Kidney epithelial cell (primary cell): ENCODE data around the gene VPS4B. TPM values are rescaled to one million over a fixed set of nuclear protein-coding genes. Genes with fewer than 3 reads are reported as not detected.
A peak's percentile ranks its signal among the peaks of the same experiment; 100 is the strongest.

Source experiments
- DNase-seq: peaks from one replicate; pipeline ENCODE4 v3.0.0-alpha.2; 2010; ENCODE audit warnings: low read depth
- H3K27me3 ChIP-seq: 2 replicates; pipeline ENCODE4 v1.6.0; 2011; ENCODE audit warnings: low read length; ENCODE audit not compliant: control insufficient read depth, insufficient read depth
- H3K36me3 ChIP-seq: 2 replicates; pipeline ENCODE4 v1.5.1; 2011; ENCODE audit warnings: low read length; ENCODE audit not compliant: control insufficient read depth, insufficient read depth
- H3K4me3 ChIP-seq: 2 replicates; pipeline ENCODE4 v1.5.1; 2011; ENCODE audit warnings: low read depth, mild to moderate bottlenecking, control low read depth, low read length
- total RNA-seq: library from RNA; depleted of rRNA; stranded (reverse); fragments of >200 nt; gene quantifications from 2 replicates; pipeline ENCODE4 v1.2.3, GENCODE V29; 2015
- TF ChIP-seq, protein P1 (sequence below): IDR thresholded peaks from 2 replicates; pipeline ENCODE4 v1.5.1; 2011; ENCODE audit warnings: mild to moderate bottlenecking, moderate library complexity, low read length, control low read depth, inconsistent platforms; ENCODE audit not compliant: insufficient read depth, poor library complexity, severe bottlenecking

Gene VPS4B
- total RNA-seq, 1 donor from 2014 or later: 63.8 TPM

DNA sequence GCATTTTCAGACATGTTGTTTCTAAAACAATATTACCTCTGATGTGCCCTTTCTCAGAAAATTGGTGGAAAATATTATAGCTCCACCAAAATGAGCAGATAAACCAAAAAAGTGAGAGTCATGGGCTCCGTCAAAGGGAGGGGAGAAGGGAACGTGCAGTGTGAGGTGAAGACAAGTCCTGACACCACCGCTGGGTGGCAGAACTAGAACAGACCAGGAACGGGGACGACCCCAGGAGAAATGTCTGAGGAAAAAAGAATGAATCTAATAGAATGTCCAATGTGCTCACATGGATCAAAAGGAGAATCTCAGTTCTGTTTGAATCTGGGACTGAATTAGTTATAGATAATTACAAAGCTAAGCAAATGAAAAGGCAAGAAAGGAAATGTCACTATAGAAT lies 80.1 kb downstream of the VPS4B start:
- DNase-seq: no peak
- Histone ChIP-seq H3K27me3 (no peaks in the 10 kb centered on the region), H3K4me3 (no peak overlapping the region), H3K36me3 (peaks cover 7% of the 10 kb centered on the region)
- TF ChIP-seq, protein P1, sequence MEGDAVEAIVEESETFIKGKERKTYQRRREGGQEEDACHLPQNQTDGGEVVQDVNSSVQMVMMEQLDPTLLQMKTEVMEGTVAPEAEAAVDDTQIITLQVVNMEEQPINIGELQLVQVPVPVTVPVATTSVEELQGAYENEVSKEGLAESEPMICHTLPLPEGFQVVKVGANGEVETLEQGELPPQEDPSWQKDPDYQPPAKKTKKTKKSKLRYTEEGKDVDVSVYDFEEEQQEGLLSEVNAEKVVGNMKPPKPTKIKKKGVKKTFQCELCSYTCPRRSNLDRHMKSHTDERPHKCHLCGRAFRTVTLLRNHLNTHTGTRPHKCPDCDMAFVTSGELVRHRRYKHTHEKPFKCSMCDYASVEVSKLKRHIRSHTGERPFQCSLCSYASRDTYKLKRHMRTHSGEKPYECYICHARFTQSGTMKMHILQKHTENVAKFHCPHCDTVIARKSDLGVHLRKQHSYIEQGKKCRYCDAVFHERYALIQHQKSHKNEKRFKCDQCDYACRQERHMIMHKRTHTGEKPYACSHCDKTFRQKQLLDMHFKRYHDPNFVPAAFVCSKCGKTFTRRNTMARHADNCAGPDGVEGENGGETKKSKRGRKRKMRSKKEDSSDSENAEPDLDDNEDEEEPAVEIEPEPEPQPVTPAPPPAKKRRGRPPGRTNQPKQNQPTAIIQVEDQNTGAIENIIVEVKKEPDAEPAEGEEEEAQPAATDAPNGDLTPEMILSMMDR: peak; percentile 63

DNA sequence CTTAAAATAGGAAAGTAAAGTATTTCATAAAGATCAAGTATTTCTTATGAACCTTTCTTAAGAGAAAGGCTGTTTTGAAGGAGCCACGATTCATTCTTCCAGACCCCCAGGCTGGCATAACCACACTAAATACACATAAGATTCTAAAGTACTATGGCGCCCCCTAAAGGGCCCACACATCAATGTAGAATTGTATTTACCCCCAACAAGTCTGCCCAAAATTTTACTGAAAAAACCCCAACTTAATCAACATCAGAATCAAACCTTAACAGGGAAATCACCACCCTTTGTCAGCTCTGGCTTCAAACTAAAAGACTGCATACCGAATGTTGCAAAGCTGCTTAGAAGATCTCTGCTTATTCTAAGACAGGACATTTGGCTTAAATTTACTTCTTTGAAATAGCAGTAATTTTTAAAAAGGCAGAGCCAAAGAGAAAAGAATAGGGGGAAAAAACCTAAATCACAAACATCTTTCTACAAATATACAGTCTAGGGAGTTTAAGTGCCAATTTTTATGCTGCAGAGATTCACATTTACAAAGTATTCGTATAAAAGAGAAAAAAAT lies 82.3 kb downstream of the VPS4B start:
- Histone ChIP-seq H3K36me3 (peaks cover 6% of the 10 kb centered on the region), H3K27me3 (no peaks in the 10 kb centered on the region), H3K4me3 (no peak overlapping the region)
- TF ChIP-seq, protein P1: peak; percentile 53
- no peak for DNase-seq

Other genes starting within 250 kb of the VPS4B start
- gene BCL2, start 102.7 kb downstream of the VPS4B start, total RNA-seq: 5.2 and 8.4 TPM in 2 replicates
- gene KDSR, start 55.3 kb downstream of the VPS4B start, total RNA-seq: 32.1 and 36.3 TPM in 2 replicates
- 1.0 and 2.3 TPM in 2 replicates for gene SERPINB5, start 54.5 kb upstream of the VPS4B start, total RNA-seq
- gene SERPINB12, start 119.9 kb upstream of the VPS4B start, total RNA-seq: not detected in 2 replicates
- gene SERPINB13, start 164.9 kb upstream of the VPS4B start, total RNA-seq: not detected in 2 replicates
- not detected in 2 replicates for gene SERPINB4, start 221.8 kb upstream of the VPS4B start, total RNA-seq
- gene SERPINB3, start 239.4 kb upstream of the VPS4B start, total RNA-seq: not detected in 2 replicates